Keratinocyte (primary cell): ENCODE results near the gene MED26. TPM values are rescaled to one million over a fixed set of nuclear protein-coding genes. Genes with fewer than 3 reads are reported as not detected.

ENCODE experiments used
- DNase-seq: peaks from one replicate; pipeline ENCODE4 v3.0.0-alpha.2; 2011; ENCODE audit warnings: low read depth, missing footprints, low spot score
- FAIRE-seq: peaks from 2 replicates; lab custom pipeline; 2011; peaks lifted over from hg19 to GRCh38; lab: Jason Lieb, UNC
- H2AFZ ChIP-seq: 2 replicates; pipeline ENCODE4 v1.6.0; 2012; ENCODE audit warnings: low read length, control low read depth, inconsistent platforms; ENCODE audit not compliant: control insufficient read depth
- H3K27ac ChIP-seq: 2 replicates; pipeline ENCODE4 v1.5.1; 2011; ENCODE audit warnings: low read length; ENCODE audit not compliant: control insufficient read depth, insufficient read depth
- H3K27me3 ChIP-seq: 3 replicates; pipeline ENCODE4 v1.6.0; 2011; ENCODE audit warnings: low read length; ENCODE audit not compliant: control insufficient read depth, insufficient read depth; ENCODE audit errors: extremely low read depth
- H3K36me3 ChIP-seq, 2 experiments: 2 replicates in 1 of 2; 3 replicates in 1 of 2; pipeline ENCODE4 v1.5.1; 2011; ENCODE audit warnings: low read length in 2 of 2, mild to moderate bottlenecking in 1 of 2; ENCODE audit not compliant: control insufficient read depth in 2 of 2, insufficient read depth in 2 of 2; ENCODE audit errors: extremely low read depth in 1 of 2
- H3K4me1 ChIP-seq: 3 replicates; pipeline ENCODE4 v1.5.1; 2011; ENCODE audit warnings: low read length; ENCODE audit not compliant: control insufficient read depth, insufficient read depth; ENCODE audit errors: extremely low read depth
- H3K4me2 ChIP-seq: 3 replicates; pipeline ENCODE4 v1.6.0; 2011; ENCODE audit warnings: low read depth, low read length; ENCODE audit not compliant: control insufficient read depth, insufficient read depth; ENCODE audit errors: extremely low read depth
- H3K4me3 ChIP-seq, 3 experiments: fragments of 200-600 bp in 1 of 3; sonication (generic) in 1 of 3; 2 replicates in 2 of 3; 3 replicates in 1 of 3; pipeline ENCODE4 v1.5.1; 2011 to 2016; ENCODE audit warnings: low read length in 3 of 3, mild to moderate bottlenecking in 3 of 3, control low read depth in 2 of 3, inconsistent platforms in 1 of 3, low read depth in 1 of 3, mixed read lengths in 1 of 3, mixed run types in 1 of 3, moderate library complexity in 1 of 3; ENCODE audit not compliant: control insufficient read depth in 2 of 3, insufficient read depth in 2 of 3; ENCODE audit errors: extremely low read depth in 1 of 3
- H3K79me2 ChIP-seq: 2 replicates; pipeline ENCODE4 v1.6.0; 2012; ENCODE audit warnings: low read length; ENCODE audit not compliant: control insufficient read depth, insufficient read depth
- H3K9ac ChIP-seq: 3 replicates; pipeline ENCODE4 v1.6.0; 2011; ENCODE audit warnings: low read length; ENCODE audit not compliant: control insufficient read depth, insufficient read depth; ENCODE audit errors: extremely low read depth
- H3K9me1 ChIP-seq: 3 replicates; pipeline ENCODE4 v1.6.0; 2011; ENCODE audit warnings: low read length; ENCODE audit not compliant: control insufficient read depth, insufficient read depth; ENCODE audit errors: extremely low read depth
- H3K9me3 ChIP-seq: 2 replicates; pipeline ENCODE4 v1.5.1; 2012; ENCODE audit warnings: low read depth, low read length; ENCODE audit not compliant: control insufficient read depth
- H4K20me1 ChIP-seq: 3 replicates; pipeline ENCODE4 v1.6.0; 2011; ENCODE audit warnings: low read length; ENCODE audit not compliant: control insufficient read depth, insufficient read depth; ENCODE audit errors: extremely low read depth
- CTCF ChIP-seq, 3 experiments: IDR thresholded peaks in 1 of 3; conservative IDR thresholded peaks in 1 of 3; optimal IDR thresholded peaks in 1 of 3; 2 replicates in 2 of 3; 3 replicates in 1 of 3; pipeline versions ENCODE3 to v1.5.1; 2011; ENCODE audit warnings: low read length in 3 of 3, mild to moderate bottlenecking in 3 of 3, moderate library complexity in 2 of 3, control low read depth in 1 of 3, inconsistent platforms in 1 of 3; ENCODE audit not compliant: insufficient read depth in 2 of 3; ENCODE audit errors: extremely low read depth in 1 of 3
- EZH2 ChIP-seq: IDR thresholded peaks from one replicate; pipeline ENCODE4 v1.6.1; 2012; ENCODE audit warnings: inconsistent platforms, mild to moderate bottlenecking, low read length, moderate library complexity
- dilution Hi-C: fragments of 300-500 bp; cut with MboI; formaldehyde crosslinking; loops from one replicate; pipeline ENCODE4 v1.7.0; 2020; ENCODE audit warnings: low sequenced_read_pairs; ENCODE audit not compliant: extremely low pct_ligation_motif_present
- polyA plus RNA-seq, 5 experiments: library from polyadenylated mRNA; depleted of rRNA in 3 of 5; stranded (reverse) in 3 of 5; stranded (forward) in 1 of 5; unstranded in 1 of 5; fragments of >200 nt; gene quantifications; 1 replicate in 1 of 5; 2 replicates in 3 of 5; 3 replicates in 1 of 5; pipeline versions ENCODE4 v1.2.1 to v1.2.3, GENCODE V29; 2011 to 2012; ENCODE audit warnings: missing spikeins in 2 of 5, low read depth in 1 of 5, low replicate concordance in 1 of 5

MED26 gene
- polyA plus RNA-seq, 1 donor (not counting 4 experiments of a cell fraction or from before 2014, with no cell fraction given) = 4.7 TPM

GRCh38 chr19:16536130-16536529 is 91.9 kb downstream of the MED26 start:
- dilution Hi-C loops = no loop called here
- Histone ChIP-seq H3K27ac (no peak overlapping the region), H4K20me1 (peaks cover 25% of the 10 kb centered on the region), H3K79me2 (peaks cover 62% of the 10 kb centered on the region), H3K9me1 (no peaks in the 10 kb centered on the region), H3K4me1 (peaks cover 4% of the 10 kb centered on the region), H3K27me3 (no peaks in the 10 kb centered on the region), H3K9ac (no peak overlapping the region), H3K4me3 (no peak overlapping the region), H3K36me3 (peaks cover 50 to 58% of the 10 kb centered on the region in 2 experiments), H2AFZ (no peak overlapping the region), H3K9me3 (no peaks in the 10 kb centered on the region), H3K4me2 (no peak overlapping the region)
- DNase-seq (no peak), FAIRE-seq (no peak)
- TF ChIP-seq EZH2 (no peak), CTCF (optimal IDR thresholded peaks at IDR 0.05 in 1 of 3, IDR thresholded peaks at IDR 0.05 in 1 of 3, conservative IDR thresholded peaks at IDR 0.05 in 1 of 3; ENCODE audit: extremely low read depth in 1 of 3, insufficient read depth in 2 of 3, low read length in 3 of 3) (no peak)

GRCh38 chr19:16535381-16535780 is 92.6 kb downstream of the MED26 start:
- Histone ChIP-seq H3K27me3 (no peaks in the 10 kb centered on the region), H3K4me2 (no peak overlapping the region), H2AFZ (no peak overlapping the region), H3K4me1 (no peaks in the 10 kb centered on the region), H4K20me1 (peaks cover 23% of the 10 kb centered on the region), H3K27ac (no peak overlapping the region), H3K9me3 (no peaks in the 10 kb centered on the region), H3K4me3 (no peak overlapping the region), H3K9me1 (no peaks in the 10 kb centered on the region), H3K36me3 (peaks cover 54 to 58% of the 10 kb centered on the region in 2 experiments), H3K79me2 (peaks cover 54% of the 10 kb centered on the region), H3K9ac (no peak overlapping the region)
- no peak for FAIRE-seq
- no peak for TF ChIP-seq CTCF (optimal IDR thresholded peaks at IDR 0.05 in 1 of 3, IDR thresholded peaks at IDR 0.05 in 1 of 3, conservative IDR thresholded peaks at IDR 0.05 in 1 of 3; ENCODE audit: extremely low read depth in 1 of 3, insufficient read depth in 2 of 3, low read length in 3 of 3)
- no peak for TF ChIP-seq EZH2
- dilution Hi-C loops = no loop called here
- DNase-seq = no peak
